WTC11 (cell line): Measurements from ENCODE around the gene CDH2. TPM values are rescaled to one million over a fixed set of nuclear protein-coding genes. Genes with fewer than 3 reads are reported as not detected.

ENCODE experiments used
- ATAC-seq: fragments of 200-7000 bp; cut with Tn5 transposase; 2 replicates; pipeline ENCODE4 v1.10.0; 2021; ENCODE audit warnings: mild to moderate bottlenecking, moderate library complexity
- CTCF ChIA-PET: fragments of 300-600 bp; sonication (Branson Sonifier 250); formaldehyde crosslinking; loops from one replicate; lab custom pipeline; 2021; ENCODE audit warnings: antibody characterized with exemption; lab: Charles Lee
- POLR2A ChIA-PET: fragments of 350-600 bp; sonication (Branson Sonifier 250); formaldehyde crosslinking; loops from one replicate; lab custom pipeline; 2021; ENCODE audit warnings: antibody characterized with exemption; lab: Charles Lee
- DNase-seq: peaks from one replicate; pipeline ENCODE4 v3.0.0; 2021; ENCODE audit warnings: low spot score
- H3K27ac Mint-ChIP-seq: 2 replicates; pipeline ENCODE4 v1.8.0; 2021; ENCODE audit warnings: mixed read lengths
- H3K27me3 Mint-ChIP-seq: 2 replicates; pipeline ENCODE4 v1.8.0; 2021; ENCODE audit warnings: low read depth, mild to moderate bottlenecking, moderate library complexity, mixed read lengths
- H3K36me3 Mint-ChIP-seq: 2 replicates; pipeline ENCODE4 v1.8.0; 2021; ENCODE audit warnings: mixed read lengths
- H3K4me1 Mint-ChIP-seq: 2 replicates; pipeline ENCODE4 v1.8.0; 2022; ENCODE audit warnings: mixed read lengths
- H3K4me3 Mint-ChIP-seq: 2 replicates; pipeline ENCODE4 v1.8.0; 2021; ENCODE audit warnings: mild to moderate bottlenecking, moderate library complexity, mixed read lengths
- H3K9me3 Mint-ChIP-seq: 2 replicates; pipeline ENCODE4 v1.8.0; 2021; ENCODE audit warnings: mixed read lengths
- AFF4 ChIP-seq: sonication (generic); formaldehyde crosslinking; IDR thresholded peaks from 2 replicates; pipeline ENCODE4 v1.8.1; 2023; ENCODE audit warnings: mild to moderate bottlenecking, missing genetic modification reagents, borderline replicate concordance
- ATF6 ChIP-seq: sonication (generic); formaldehyde crosslinking; IDR thresholded peaks from 2 replicates; pipeline ENCODE4 v1.8.1; 2023; ENCODE audit warnings: mild to moderate bottlenecking, missing genetic modification reagents
- GABPB1 ChIP-seq: sonication (generic); formaldehyde crosslinking; IDR thresholded peaks from 2 replicates; pipeline ENCODE4 v1.8.1; 2023; ENCODE audit warnings: mild to moderate bottlenecking, missing genetic modification reagents
- JUN ChIP-seq: sonication (generic); formaldehyde crosslinking; IDR thresholded peaks from 2 replicates; pipeline ENCODE4 v1.8.0; 2023; ENCODE audit warnings: mild to moderate bottlenecking, missing genetic modification reagents
- PREB ChIP-seq: sonication (generic); formaldehyde crosslinking; IDR thresholded peaks from 2 replicates; pipeline ENCODE4 v1.8.1; 2022; ENCODE audit warnings: mild to moderate bottlenecking, missing genetic modification reagents, moderate library complexity, borderline replicate concordance
- PRRX2 ChIP-seq: fragments of 250-450 bp; sonication (Bioruptor Pico); IDR thresholded peaks from 2 replicates; pipeline ENCODE4 v1.8.0; 2021; ENCODE audit warnings: mild to moderate bottlenecking
- SMAD3 ChIP-seq: sonication (generic); formaldehyde crosslinking; IDR thresholded peaks from 2 replicates; pipeline ENCODE4 v1.8.0; 2022; ENCODE audit warnings: missing genetic modification reagents, mild to moderate bottlenecking, borderline replicate concordance
- STAT6 ChIP-seq: sonication (generic); formaldehyde crosslinking; conservative IDR thresholded peaks from 2 replicates; pipeline ENCODE4 v1.8.1; 2023; ENCODE audit warnings: mild to moderate bottlenecking, low read depth, missing genetic modification reagents, moderate library complexity
- TP53 ChIP-seq: sonication (generic); formaldehyde crosslinking; IDR thresholded peaks from 2 replicates; pipeline ENCODE4 v1.8.1; 2023; ENCODE audit warnings: mild to moderate bottlenecking, missing genetic modification reagents
- USF2 ChIP-seq: sonication (generic); formaldehyde crosslinking; IDR thresholded peaks from 2 replicates; pipeline ENCODE4 v1.8.1; 2023; ENCODE audit warnings: mild to moderate bottlenecking, missing genetic modification reagents, moderate library complexity
- ZNF263 ChIP-seq: sonication (generic); formaldehyde crosslinking; IDR thresholded peaks from 2 replicates; pipeline ENCODE4 v1.8.1; 2022; ENCODE audit warnings: low read depth, mild to moderate bottlenecking, moderate library complexity, missing genetic modification reagents
- ZNF281 ChIP-seq: sonication (generic); formaldehyde crosslinking; IDR thresholded peaks from 2 replicates; pipeline ENCODE4 v1.8.0; 2023; ENCODE audit warnings: mild to moderate bottlenecking, missing genetic modification reagents
- ZNF423 ChIP-seq: fragments of 250-450 bp; sonication (Bioruptor Pico); IDR thresholded peaks from 2 replicates; pipeline ENCODE4 v2.1.2; 2022; ENCODE audit warnings: mild to moderate bottlenecking, moderate library complexity
- total RNA-seq: library from RNA; stranded (reverse); gene quantifications from 3 replicates; pipeline ENCODE4 v1.2.3, GENCODE V29; 2021
- TF ChIP-seq, protein P1 (sequence below): fragments of 200-600 bp; IDR thresholded peaks from 2 replicates; pipeline ENCODE4 v1.8.0; 2022; ENCODE audit warnings: antibody characterized with exemption
- TF ChIP-seq, protein P2 (sequence below): sonication (generic); formaldehyde crosslinking; IDR thresholded peaks from 2 replicates; pipeline ENCODE4 v1.8.1; 2022; ENCODE audit warnings: missing genetic modification reagents, borderline replicate concordance

CDH2 gene
- total RNA-seq, 1 experiment from 2014 or later: 17.3 TPM

DNA sequence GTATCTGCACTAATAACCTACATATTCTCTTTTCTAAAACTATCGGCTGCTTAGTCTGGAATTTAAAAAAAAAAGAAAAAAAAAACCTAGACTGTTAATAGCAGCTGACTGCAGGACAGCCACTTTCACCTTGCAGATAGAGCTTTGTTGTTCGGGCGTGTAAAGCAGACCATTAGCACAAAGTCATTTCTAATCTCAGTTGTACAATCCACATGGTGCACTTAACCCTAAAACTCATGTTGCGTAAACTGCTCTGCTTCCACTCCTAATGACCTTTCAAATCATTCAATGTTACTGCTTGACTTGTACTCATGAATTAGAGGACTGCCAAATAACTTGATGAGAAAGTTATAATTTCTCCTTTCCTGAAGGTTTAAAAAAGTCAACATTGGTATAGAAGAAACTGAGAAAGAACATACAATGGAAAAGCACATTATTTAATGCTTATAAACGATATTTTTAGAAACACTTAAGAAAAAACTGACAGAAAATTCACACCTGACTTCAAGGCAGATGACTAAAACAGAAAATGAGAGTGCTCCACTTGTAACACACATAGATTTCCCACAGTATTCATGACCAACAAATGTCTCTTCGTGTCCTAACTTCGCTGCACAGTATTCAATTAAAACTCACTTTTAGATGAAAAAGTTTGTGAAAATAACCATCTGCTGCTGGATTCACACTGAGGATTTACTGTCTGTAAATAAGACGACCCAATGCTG, 2.6 kb downstream of the CDH2 start:
- Mint-ChIP-seq H3K9me3 (no peaks in the 10 kb centered on the region), H3K36me3 (no peaks in the 10 kb centered on the region), H3K27ac (no peak overlapping the region), H3K27me3 (peaks cover 35% of the 10 kb centered on the region), H3K4me3 (peak overlapping the region; percentile 92), H3K4me1 (peaks cover 25% of the 10 kb centered on the region)
- no peak for DNase-seq
- TF ChIP-seq ZNF423: no peak
- TF ChIP-seq, protein P1, sequence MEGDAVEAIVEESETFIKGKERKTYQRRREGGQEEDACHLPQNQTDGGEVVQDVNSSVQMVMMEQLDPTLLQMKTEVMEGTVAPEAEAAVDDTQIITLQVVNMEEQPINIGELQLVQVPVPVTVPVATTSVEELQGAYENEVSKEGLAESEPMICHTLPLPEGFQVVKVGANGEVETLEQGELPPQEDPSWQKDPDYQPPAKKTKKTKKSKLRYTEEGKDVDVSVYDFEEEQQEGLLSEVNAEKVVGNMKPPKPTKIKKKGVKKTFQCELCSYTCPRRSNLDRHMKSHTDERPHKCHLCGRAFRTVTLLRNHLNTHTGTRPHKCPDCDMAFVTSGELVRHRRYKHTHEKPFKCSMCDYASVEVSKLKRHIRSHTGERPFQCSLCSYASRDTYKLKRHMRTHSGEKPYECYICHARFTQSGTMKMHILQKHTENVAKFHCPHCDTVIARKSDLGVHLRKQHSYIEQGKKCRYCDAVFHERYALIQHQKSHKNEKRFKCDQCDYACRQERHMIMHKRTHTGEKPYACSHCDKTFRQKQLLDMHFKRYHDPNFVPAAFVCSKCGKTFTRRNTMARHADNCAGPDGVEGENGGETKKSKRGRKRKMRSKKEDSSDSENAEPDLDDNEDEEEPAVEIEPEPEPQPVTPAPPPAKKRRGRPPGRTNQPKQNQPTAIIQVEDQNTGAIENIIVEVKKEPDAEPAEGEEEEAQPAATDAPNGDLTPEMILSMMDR: no peak
- no peak for TF ChIP-seq PREB
- TF ChIP-seq JUN (CRISPR knock-in tag): no peak
- TF ChIP-seq USF2 (CRISPR knock-in tag): no peak
- TF ChIP-seq SMAD3 (CRISPR knock-in tag): no peak
- no peak for TF ChIP-seq ZNF263
- TF ChIP-seq AFF4 (CRISPR knock-in tag): no peak
- TF ChIP-seq, protein P2, sequence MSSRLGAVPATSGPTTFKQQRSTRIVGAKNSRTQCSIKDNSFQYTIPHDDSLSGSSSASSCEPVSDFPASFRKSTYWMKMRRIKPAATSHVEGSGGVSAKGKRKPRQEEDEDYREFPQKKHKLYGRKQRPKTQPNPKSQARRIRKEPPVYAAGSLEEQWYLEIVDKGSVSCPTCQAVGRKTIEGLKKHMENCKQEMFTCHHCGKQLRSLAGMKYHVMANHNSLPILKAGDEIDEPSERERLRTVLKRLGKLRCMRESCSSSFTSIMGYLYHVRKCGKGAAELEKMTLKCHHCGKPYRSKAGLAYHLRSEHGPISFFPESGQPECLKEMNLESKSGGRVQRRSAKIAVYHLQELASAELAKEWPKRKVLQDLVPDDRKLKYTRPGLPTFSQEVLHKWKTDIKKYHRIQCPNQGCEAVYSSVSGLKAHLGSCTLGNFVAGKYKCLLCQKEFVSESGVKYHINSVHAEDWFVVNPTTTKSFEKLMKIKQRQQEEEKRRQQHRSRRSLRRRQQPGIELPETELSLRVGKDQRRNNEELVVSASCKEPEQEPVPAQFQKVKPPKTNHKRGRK (CRISPR knock-in tag): no peak
- TF ChIP-seq GABPB1 (CRISPR knock-in tag): no peak
- TF ChIP-seq PRRX2 (CRISPR knock-in tag): no peak
- no peak for TF ChIP-seq TP53 (CRISPR knock-in tag)
- TF ChIP-seq ATF6 (CRISPR knock-in tag): no peak
- no peak for TF ChIP-seq STAT6 (CRISPR knock-in tag)
- no peak for TF ChIP-seq ZNF281
- ChIA-PET CTCF (no interaction called here), POLR2A (no interaction called here)
- ATAC-seq: no peak
